ENCODE results near the gene ALG5.

The ALG5 gene

GRCh38 chr13:36999054-36999714 is at the start of gene ALG5:
ALG5 (minus strand) TSS chr13:36999340; CDS start chr13:36999300, 40 bp downstream.
- DNase-seq (ENCODE audit: low read depth), result peak; percentile 95

GRCh38 chr13:37047846-37048245 is 48.7 kb upstream of the ALG5 start:
- no peak for DNase-seq (ENCODE audit: low read depth)

GRCh38 chr13:37047032-37047431 is 47.9 kb upstream of the ALG5 start:
- DNase-seq (ENCODE audit: low read depth), result no peak

GRCh38 chr13:37046062-37046461 is 46.9 kb upstream of the ALG5 start:
- DNase-seq (ENCODE audit: low read depth), result no peak

- no peak for DNase-seq (ENCODE audit: low read depth)
These were observed 41.6 kb upstream of the ALG5 start for GRCh38 chr13:37040789-37041188.

- DNase-seq (ENCODE audit: low read depth), result no peak
These were observed 40.8 kb upstream of the ALG5 start for GRCh38 chr13:37039896-37040295.

- DNase-seq (ENCODE audit: low read depth), result no peak
These were observed 38.1 kb upstream of the ALG5 start for GRCh38 chr13:37037241-37037640.

- no peak for DNase-seq (ENCODE audit: low read depth)
These were observed 30.5 kb upstream of the ALG5 start for GRCh38 chr13:37029617-37030016.

- no peak for DNase-seq (ENCODE audit: low read depth)
These were observed 28.5 kb upstream of the ALG5 start for GRCh38 chr13:37027639-37028038.

GRCh38 chr13:37026771-37027170 is 27.6 kb upstream of the ALG5 start:
- no peak for DNase-seq (ENCODE audit: low read depth)

GRCh38 chr13:37023871-37024270 is 24.7 kb upstream of the ALG5 start:
- DNase-seq (ENCODE audit: low read depth), result no peak

GRCh38 chr13:37014609-37015008 is 15.5 kb upstream of the ALG5 start:
- no peak for DNase-seq (ENCODE audit: low read depth)

GRCh38 chr13:37011788-37012187 is 12.6 kb upstream of the ALG5 start:
- no peak for DNase-seq (ENCODE audit: low read depth)

GRCh38 chr13:37011002-37011401 is 11.9 kb upstream of the ALG5 start:
- DNase-seq (ENCODE audit: low read depth), result no peak

- DNase-seq (ENCODE audit: low read depth), result no peak
These were observed 11.3 kb upstream of the ALG5 start for GRCh38 chr13:37010424-37010823.

GRCh38 chr13:37009692-37010091 is 10.6 kb upstream of the ALG5 start:
- DNase-seq (ENCODE audit: low read depth), result no peak

GRCh38 chr13:37001921-37002250 is 2.7 kb upstream of the ALG5 start:
- DNase-seq (ENCODE audit: low read depth), result no peak

GRCh38 chr13:36998624-36999041 is 507 bp downstream of the ALG5 start:
- DNase-seq (ENCODE audit: low read depth), result peak; percentile 9

GRCh38 chr13:36997716-36998427 is 1.3 kb downstream of the ALG5 start:
- no peak for DNase-seq (ENCODE audit: low read depth)

GRCh38 chr13:36992362-36992761 is 6.8 kb downstream of the ALG5 start:
- DNase-seq (ENCODE audit: low read depth), result no peak

GRCh38 chr13:36986462-36987240 is 12.5 kb downstream of the ALG5 start:
- no peak for DNase-seq (ENCODE audit: low read depth)

GRCh38 chr13:36981156-36981743 is 17.9 kb downstream of the ALG5 start:
- DNase-seq (ENCODE audit: low read depth), result no peak
